NK-92 (cell line): ENCODE data around the gene MARCO.
"Not testable (repeated sequence)": the region's sequence is repeated elsewhere in the genome, so short reads cannot be mapped to it uniquely, and the experiment has no call there.

Experiments used
- DNase-seq: peaks from one replicate; lab custom pipeline; 2025; ENCODE audit not compliant: unreplicated experiment; lab: John Stamatoyannopoulos, UW

Gene MARCO

DNA sequence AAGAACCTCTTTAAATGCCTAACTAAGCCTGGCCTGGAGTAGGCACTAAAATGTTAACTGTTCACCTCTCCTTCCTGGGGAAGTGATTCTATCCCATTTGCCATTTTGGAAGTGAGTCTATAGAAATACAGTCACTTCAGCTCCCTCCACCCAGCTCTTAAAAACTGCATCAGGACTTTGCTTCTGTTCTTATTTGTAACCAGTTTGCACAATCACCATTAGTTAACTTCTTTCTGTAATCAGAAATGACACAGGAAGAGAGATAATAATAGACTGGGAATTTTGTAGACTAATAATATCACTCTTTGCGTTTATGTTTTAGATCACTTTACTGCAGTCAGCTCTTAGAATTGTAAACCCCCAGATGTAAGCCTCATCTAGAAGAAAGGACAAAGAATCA is 16.0 kb upstream of the MARCO start:
- no peak for DNase-seq

GRCh38 chr2:118929059-118929458 is 12.9 kb upstream of the MARCO start:
- no peak for DNase-seq

DNA sequence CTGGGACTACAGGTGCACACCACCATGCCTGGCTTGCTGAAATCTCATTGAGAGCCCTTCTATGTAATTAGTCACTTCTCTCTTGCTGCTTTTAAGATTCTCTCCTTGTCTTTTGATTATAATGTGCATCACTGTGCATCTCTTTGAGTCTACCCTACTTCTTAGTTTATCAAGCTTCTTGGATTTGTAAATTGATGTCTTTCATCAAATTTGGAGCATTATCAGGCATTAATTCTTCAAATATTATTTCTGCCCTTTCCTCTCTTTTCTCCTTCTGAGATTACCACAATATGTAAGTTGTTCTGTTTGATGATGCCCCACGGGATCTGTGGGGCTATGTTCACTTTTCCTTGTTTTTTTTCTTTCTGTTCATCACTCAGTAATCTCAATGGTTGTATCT is 9.0 kb upstream of the MARCO start:
- no peak for DNase-seq

DNA sequence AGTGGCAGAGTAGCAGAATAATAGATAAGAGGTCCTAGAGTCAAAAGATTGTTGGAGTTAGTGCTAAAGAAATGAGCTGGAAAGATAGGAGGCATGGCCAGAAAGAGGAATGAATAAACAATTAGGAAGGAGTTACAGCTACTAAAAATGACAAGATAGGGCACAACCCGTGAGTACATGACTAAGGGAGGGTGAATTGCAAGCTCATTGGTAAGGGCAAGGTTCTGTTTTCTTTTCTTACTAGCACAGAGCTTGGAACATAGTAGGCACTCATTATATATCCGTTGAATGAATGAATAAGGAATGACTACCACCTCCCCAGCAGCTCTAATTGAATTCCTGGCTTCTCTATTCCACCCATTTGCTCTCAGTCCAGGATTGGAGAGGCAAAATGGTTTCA is 5.7 kb upstream of the MARCO start:
- no peak for DNase-seq

DNA sequence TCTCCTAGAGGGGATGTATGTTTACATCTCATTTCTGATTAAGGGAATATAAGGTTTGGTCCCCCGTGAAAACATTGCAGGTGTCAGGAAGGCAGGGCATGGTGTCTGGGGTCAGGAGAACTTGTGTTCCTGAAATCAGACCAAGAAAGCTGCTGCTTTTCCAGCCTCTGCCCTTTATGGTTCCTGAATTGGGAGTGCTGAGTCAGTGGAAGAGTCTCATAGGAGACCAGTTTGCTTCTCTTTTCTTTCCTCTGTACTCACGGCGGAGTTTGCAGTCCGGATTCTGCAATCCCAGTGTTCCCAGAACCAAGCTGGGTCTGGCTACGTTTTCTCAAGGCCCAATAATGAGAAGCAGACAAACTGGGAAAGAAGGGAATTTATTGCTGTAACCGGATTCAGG is 5.1 kb upstream of the MARCO start:
- DNase-seq = no peak

- no peak for DNase-seq
Measured at GRCh38 chr2:118937817-118938216, 4.2 kb upstream of the MARCO start.

GRCh38 chr2:118939994-118940393 is 2.0 kb upstream of the MARCO start:
- no peak for DNase-seq

DNA sequence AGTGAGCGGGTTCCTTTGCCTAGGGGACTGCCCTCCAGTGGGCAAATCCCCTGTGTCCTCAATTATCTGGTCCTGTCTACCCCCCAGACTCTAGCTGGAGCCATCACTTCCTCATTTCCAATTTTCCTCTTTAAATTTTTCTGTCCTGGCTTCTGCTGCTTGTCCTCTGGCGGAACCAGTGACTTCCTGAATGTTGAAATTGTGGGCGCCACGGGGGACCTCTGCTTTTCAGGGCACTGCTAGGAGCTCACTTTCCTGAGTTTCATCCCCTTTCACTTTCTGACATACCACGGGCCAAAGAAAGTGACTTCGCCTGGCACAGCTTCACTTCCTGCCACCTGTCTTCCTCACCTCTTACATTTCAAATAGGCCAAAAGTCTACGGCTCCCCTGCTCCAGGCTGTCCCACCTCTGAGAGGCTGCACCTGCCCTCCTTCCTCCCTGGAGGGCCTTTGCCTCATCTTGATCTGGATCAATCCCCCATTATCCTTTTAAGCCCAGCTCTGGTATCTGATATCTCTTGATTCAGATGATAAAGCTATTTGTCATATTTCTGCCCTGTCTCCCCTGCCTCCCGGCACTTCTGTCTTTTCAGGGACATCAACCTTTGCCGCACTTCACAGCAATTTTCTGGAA is 1.4 kb upstream of the MARCO start:
- DNase-seq = no peak

- no peak for DNase-seq
Measured at GRCh38 chr2:118943286-118943685, 1.3 kb downstream of the MARCO start.

DNA sequence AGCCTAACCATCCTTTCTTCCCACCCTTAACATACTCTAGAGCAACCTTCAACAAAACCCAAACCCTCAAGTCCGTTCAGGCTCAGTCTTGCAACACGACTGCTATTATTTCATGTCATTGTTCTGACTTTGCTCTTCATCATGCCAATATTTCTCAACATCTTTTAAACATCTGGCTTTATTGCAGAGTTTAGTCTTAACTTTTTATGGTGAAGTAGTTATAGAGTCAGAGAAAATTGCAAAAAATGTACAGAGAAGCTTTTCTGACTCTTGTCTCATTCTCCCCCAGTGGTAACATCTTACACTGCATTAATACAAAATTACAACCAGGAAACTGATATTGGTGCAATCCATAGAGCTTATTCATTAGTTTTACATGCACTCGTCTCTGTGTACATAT is 3.9 kb downstream of the MARCO start:
- no peak for DNase-seq

- DNase-seq = not testable (repeated sequence)
Measured at GRCh38 chr2:118948266-118948665, 6.3 kb downstream of the MARCO start.

DNA sequence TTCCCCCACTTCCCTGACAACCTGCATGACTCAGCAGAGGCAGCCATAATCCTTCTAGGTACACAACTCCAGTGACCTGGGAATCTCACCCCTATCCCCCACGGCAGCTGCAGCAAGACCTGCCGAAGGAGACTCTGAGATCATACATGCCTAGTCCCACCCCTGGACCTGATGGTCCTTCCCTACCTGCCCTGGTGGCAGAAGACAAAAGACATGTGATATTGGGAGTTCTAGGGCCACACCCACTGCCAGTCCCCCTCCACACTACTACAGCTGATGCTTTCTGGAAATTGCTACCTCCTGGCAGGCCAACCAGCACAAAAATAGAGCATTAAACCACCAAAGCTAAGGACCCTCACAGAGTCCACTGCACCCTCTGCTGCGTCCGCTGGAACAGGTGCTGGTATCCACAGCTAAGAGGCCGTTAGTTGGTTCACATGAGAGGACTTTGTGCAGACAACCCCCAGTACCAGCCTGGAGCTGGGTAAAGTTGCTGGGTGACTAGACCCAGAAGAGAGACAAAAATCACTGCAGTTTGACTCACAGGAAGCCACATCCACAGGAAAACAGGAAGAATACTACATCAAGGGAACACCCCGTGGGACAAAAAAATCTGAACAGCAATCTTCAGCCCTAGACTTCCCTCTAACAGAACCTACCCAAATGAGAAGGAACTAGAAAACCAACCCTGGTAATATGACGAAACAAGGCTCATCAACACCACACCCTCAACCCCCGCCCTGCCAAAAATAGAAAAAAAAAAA is 12.5 kb downstream of the MARCO start:
- no peak for DNase-seq

DNA sequence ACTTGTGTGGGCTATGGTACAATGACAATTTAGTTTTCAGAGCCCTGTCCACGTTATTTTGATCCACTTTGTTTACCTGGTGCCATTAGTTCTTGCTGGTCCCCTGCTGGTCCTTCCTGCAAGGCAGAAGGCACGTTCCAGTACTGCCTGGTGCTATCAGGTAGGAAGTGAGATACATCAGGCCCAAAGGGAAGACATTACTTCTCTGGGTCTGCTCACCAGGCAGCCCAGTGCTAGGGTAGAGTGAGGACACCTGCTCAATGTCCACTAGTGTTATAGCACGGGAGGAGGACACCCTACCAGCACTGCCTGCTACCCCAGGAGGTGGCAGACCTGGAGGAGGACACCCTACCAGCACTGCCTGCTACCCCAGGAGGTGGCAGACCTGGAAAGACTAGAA is 23.7 kb downstream of the MARCO start:
- no peak for DNase-seq

DNA sequence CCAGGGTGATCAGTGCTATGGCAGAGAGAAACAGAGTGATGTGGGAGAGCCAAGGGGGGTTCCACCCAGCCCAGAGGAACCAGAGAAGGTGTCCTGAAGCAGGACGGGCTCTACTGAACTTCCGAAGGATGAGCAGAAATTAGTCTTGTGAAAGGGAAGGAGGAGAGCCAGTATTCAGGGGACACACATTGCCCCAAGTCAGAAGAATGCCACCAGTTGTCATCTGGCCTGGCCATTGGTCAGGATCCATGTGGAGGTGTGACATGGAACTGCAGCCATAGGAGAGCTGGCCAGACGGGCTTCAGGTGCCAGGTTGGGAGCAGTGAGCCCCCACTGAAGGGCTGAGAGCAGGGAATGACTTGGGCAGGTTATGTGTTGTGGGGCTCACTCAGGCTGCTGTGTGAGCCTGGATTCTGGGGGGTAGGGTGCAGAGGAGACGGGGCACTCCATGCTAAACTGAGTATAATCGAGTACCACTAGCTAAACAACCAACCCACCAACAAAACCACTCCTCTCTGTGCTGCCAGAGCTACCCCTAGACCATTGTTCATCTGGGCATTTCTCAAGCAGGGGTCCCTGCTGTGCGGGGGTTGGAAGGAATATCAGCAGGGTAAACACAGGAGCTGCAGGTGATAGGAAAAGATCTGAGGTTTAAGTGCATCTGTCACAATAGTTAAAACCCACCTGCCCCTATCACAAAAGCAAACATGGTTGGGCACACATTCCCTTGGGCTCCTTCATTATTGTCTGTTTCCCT is 25.3 kb downstream of the MARCO start:
- DNase-seq = no peak

DNA sequence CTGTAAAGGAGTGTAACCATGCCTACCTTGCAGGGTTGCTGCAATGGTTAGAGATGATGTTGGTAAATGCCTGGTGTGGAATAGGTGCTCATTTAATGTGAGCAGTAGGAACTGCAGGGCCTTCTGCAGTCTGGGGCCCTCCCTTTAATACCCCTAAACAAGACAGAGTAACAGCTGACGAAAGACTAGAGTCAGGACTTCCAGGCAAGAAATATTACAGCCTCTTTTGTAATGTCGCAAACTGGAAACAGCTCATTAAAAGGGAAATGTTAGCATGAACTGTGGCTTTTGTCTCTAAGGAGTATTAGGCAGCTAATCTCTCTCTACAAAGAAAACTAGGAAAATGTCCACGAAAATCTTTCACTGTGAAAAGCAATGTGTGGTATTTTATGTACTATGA is 26.0 kb downstream of the MARCO start:
- DNase-seq = no peak

DNA sequence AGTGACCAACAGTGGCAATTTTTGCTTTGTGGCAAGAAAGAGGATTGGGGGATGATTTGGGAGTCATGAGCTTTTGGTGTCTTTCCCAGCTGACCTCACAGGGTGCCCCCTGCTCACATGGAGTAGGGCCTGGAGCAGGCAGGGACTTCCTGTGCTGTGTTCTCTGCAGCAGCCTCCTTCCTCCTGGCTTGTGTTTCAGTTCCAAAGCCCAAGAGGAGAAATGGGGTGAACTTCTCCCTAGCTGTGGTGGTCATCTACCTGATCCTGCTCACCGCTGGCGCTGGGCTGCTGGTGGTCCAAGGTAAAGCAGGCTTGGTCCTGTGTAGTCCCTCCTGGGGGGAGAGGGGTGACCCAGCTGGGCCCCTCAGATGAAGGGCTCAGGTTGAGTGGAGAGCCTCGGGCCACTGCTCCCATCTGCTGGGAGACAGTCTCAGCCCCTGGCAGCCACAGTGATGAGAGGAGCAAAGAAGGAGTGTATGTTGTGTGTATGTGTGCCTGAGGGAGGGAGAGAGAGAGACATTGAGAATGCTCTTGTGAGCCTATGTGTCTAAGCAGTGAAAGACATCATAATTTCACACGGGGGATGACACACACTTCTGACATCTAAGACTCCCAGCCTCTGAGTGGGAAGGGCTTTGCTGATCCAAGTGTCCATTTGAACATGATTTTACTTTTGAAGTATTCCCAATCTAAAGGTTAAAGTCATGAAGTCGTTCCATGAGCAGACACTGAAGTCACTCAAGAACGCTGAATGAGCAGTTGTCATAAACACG is 27.2 kb downstream of the MARCO start:
- DNase-seq = no peak

DNA sequence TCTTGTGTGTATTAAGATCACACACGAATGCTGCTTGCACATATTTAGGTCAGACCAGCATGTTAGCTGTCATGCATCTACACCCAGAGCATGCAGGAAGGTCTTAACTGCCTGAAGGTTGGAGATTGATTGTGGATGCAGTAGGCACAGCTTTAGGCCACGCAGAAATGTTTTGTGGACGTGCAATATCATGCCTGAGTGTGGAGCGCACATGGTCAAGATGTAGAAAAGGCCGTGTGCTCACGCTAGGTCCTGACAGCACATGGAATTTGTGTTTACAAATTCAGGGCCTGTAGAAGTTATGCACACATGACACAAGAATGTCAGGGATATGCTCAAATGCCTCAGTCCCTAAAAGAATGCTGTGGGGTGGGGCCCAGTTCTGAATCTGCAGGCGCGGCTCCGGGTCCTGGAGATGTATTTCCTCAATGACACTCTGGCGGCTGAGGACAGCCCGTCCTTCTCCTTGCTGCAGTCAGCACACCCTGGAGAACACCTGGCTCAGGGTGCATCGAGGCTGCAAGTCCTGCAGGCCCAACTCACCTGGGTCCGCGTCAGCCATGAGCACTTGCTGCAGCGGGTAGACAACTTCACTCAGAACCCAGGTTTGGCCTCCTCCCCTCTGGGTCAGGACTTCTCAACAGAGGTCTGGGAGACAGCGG is 27.9 kb downstream of the MARCO start:
- no peak for DNase-seq

GRCh38 chr2:118970396-118971135 is 28.6 kb downstream of the MARCO start:
- DNase-seq = no peak

DNA sequence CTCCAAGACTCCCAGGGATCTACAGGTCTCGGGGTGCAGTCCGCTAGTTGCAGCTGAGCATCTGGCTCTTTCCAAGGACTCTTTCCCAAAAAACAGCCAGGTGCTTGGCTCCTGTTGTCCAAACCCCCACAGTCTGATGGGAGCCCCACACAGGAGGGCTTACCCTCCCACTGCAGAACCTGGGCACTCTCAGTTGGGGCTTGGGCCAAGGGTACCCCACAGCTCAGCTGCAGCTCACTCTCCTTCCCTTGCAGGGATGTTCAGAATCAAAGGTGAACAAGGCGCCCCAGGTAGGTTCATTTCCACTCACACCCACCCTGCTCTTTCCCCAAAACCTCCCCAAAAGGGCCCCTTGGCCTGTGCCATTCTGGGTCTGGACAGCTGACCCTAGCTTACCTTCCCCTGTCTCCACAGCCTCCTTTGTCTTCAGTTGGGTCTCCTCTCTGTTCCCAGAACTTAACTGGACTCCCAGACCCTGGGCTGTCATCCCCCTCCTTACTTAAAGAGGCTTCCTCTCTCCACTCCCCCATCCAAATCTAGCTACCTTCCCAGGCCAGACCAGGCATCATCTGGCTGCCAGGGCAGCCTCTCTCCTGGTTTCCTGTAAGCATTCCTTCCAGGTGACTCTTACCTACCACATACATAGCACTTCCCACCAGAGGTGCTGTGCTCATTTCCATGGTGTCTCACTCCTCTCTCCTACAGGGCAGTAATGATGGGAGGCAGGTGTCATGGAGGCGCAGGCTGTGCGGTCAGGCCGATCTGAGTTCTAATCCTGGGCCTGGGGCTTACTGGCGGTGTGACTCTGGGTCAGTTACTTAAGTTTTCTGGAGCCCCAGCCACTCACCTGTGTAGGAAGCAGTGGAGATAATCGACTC is 29.5 kb downstream of the MARCO start:
- no peak for DNase-seq
